AG04449 (cell line): ENCODE data around the gene NUDT6.

ENCODE experiments used
- CTCF ChIA-PET: fragments of 350-600 bp; formaldehyde crosslinking; extraction: SDS; loops from one replicate; lab custom pipeline; 2021; ENCODE audit warnings: antibody characterized with exemption; lab: Yijun Ruan, JAX
- POLR2A ChIA-PET: fragments of 400-600, 350-600 bp; formaldehyde crosslinking; extraction: SDS; loops from one replicate; lab custom pipeline; 2020; ENCODE audit warnings: antibody characterized with exemption, inconsistent platforms; lab: Yijun Ruan, JAX
- DNase-seq: peaks from one replicate; pipeline ENCODE4 v3.0.0-alpha.2; 2010; ENCODE audit warnings: low read depth, low spot score
- H3K4me3 ChIP-seq: 2 replicates; pipeline ENCODE4 v1.5.1; 2011; ENCODE audit warnings: low read depth, mild to moderate bottlenecking, control low read depth, low read length
- TF ChIP-seq, protein P1 (sequence below): IDR thresholded peaks from one replicate; pipeline ENCODE4 v1.5.1; 2011; ENCODE audit warnings: mild to moderate bottlenecking, moderate library complexity, low read length, control low read depth, inconsistent platforms; ENCODE audit not compliant: insufficient read depth; ENCODE audit errors: missing control alignments

The NUDT6 gene

DNA sequence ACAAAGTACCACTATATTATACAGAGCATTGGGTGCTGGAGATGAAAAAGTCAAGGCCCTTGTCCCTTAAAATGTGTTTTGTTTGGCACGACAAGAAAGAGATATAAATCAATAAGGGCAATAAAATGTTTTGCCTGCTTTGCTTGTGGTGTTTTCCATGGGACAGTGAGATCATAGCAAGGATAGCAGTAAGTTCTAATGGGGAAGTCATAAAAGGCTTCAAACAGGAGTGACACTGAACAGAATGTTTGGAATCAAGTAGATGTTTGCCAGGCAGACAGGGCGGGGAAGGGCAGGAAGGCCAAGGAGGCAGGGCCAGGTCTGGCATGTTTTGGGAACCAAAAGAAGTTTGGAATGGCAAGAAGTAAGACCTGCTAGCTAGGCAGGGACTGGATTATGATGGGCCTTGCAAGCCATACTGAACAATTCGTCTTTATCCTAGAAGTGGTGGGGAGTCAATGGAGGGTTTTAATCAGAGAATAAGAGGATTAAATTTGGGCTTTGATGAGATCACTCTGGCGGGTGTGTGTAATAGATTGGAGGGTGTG is 79.3 kb downstream of the NUDT6 start:
- TF ChIP-seq, protein P1, sequence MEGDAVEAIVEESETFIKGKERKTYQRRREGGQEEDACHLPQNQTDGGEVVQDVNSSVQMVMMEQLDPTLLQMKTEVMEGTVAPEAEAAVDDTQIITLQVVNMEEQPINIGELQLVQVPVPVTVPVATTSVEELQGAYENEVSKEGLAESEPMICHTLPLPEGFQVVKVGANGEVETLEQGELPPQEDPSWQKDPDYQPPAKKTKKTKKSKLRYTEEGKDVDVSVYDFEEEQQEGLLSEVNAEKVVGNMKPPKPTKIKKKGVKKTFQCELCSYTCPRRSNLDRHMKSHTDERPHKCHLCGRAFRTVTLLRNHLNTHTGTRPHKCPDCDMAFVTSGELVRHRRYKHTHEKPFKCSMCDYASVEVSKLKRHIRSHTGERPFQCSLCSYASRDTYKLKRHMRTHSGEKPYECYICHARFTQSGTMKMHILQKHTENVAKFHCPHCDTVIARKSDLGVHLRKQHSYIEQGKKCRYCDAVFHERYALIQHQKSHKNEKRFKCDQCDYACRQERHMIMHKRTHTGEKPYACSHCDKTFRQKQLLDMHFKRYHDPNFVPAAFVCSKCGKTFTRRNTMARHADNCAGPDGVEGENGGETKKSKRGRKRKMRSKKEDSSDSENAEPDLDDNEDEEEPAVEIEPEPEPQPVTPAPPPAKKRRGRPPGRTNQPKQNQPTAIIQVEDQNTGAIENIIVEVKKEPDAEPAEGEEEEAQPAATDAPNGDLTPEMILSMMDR, result no peak
- CTCF ChIA-PET, result interaction anchor here (0.8 to 1.4 kb wide), 4 partner anchors 10 to 85 kb away, joined by 3 to 6 read pairs (median 3); no protein-coding TSS in a partner anchor

More for the DNA sequence above, 79.3 kb downstream of the NUDT6 start:
- H3K4me3 ChIP-seq, result no peak overlapping the region
- POLR2A ChIA-PET, result no interaction called here
- no peak for DNase-seq
